IPS DF 4.7 (cell line): Measurements from ENCODE around the gene RFC2.
"Not testable (repeated sequence)": the region's sequence is repeated elsewhere in the genome, so short reads cannot be mapped to it uniquely, and the experiment has no call there.

Source experiments
- DNase-seq: peaks from one replicate; pipeline ENCODE4 v3.0.0-alpha.2; 2013; ENCODE audit warnings: low spot score; ENCODE audit errors: extremely low read depth

Gene RFC2

GRCh38 chr7:74283858-74284447 lies 29.8 kb upstream of the RFC2 start:
- no peak for DNase-seq

GRCh38 chr7:74282748-74283459 lies 28.7 kb upstream of the RFC2 start:
- no peak for DNase-seq

GRCh38 chr7:74280985-74281384 lies 26.8 kb upstream of the RFC2 start:
- no peak for DNase-seq

DNA sequence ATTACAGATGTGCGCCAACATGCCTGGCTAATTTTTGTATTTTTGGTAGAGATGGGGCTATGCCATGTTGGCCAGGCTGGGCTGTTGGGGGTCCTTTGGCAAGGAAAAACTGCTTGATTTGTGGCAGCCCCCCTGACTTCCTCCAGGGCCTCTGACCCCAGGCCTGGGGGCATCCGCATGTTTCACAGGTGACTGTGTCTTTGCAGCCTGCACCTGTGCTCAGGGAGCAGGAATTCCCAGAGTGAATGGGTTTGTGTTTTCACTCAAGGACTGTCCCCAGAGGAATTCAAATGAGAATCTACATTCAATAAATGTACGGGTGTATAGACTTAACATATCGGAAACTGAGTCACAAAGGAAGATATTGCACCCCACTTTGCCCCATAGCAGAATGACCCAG lies 23.4 kb upstream of the RFC2 start:
- DNase-seq: no peak

GRCh38 chr7:74275401-74275881 lies 21.2 kb upstream of the RFC2 start:
- DNase-seq: no peak

DNA sequence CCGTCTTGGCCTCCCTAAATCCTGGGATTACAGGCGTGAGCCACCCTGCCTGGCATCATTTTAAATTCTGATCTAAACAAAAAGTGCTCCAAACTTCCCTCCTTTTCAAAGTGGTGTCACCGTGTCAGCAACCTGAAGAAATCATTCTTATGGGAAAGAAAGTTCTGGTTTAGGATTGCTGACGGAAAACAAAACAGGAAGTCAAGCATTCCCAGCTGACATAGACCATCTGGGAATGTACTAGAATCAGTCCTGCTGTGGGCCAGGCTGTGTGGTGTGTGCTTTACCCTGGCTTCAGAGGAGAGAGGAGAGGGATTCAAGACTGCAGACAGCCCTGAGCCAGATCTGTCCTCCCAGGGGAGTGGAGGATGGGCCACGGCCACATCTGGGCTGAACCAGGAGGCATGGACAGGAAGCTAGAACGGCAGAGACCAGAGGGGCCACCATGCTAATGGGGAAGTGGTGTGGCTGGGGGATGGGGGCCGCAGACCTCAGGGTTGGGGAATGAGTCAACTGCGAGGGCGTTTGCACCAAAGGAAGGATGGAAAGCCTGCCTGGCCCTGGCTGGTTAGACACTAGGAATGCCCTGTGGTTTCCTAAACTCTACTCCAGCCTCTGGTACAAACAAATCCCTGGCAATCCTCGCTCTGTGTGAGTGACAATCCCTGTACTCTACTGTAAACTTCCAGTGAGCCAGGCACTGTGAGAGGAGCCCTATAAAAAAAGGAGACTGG lies 18.3 kb upstream of the RFC2 start:
- no peak for DNase-seq

DNA sequence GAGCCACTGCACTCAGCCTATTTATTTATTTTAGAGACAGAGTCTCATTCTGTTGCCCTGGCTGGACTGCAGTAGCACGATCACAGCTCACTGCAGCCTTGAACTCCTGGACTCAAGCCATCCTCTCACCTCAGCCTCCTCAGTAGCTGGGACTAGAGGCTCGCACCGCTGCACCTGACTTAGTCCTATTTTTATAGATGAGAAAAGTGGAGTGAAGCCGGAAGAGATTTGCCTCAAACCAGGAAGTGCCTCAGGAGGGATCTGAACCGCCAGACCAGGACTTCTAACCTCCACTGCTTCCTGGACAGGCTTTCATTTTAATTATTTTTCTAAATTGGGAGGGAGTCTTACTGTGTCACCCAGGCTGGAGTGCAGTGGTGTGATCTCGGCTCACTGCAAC lies 17.5 kb upstream of the RFC2 start:
- DNase-seq: no peak

GRCh38 chr7:74269757-74270277 lies 15.6 kb upstream of the RFC2 start:
- no peak for DNase-seq

- DNase-seq: no peak
These were observed 13.8 kb upstream of the RFC2 start for GRCh38 chr7:74267756-74268565.

DNA sequence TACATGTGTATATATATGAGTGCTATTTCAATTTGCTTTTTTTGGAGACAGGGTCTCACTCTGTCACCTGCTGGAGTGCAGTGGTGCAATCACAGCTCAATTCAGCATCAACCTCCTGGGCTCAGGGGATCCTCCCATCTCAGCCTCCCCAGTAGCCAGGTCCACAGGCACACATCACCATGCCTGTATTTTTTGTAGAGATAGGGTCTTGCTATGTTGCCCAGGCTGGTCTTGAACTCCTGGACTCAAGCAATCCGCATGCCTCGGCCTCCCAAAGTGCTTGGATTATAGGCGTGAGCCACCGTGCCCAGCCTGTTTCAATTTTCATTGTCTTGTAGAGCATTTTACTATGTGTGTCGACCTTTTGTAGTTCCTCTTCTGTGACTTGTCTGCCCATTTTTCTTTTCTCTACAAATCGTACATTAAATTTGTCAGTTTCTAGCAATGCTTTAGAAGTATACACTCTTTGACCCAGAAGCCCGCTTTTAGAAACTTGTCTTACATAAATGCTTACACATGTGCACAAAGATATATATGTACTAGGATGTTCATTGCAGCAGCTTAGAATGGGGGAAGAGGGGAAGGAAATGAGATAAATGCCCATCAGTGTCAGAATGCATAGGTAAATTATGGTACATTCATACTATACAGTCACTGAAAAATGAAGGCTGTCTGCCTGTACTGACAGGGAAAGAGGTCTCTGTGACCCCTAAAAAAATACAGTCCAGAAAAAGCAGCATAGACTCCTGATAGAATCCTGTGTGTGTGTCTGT lies 12.2 kb upstream of the RFC2 start:
- DNase-seq: no peak

DNA sequence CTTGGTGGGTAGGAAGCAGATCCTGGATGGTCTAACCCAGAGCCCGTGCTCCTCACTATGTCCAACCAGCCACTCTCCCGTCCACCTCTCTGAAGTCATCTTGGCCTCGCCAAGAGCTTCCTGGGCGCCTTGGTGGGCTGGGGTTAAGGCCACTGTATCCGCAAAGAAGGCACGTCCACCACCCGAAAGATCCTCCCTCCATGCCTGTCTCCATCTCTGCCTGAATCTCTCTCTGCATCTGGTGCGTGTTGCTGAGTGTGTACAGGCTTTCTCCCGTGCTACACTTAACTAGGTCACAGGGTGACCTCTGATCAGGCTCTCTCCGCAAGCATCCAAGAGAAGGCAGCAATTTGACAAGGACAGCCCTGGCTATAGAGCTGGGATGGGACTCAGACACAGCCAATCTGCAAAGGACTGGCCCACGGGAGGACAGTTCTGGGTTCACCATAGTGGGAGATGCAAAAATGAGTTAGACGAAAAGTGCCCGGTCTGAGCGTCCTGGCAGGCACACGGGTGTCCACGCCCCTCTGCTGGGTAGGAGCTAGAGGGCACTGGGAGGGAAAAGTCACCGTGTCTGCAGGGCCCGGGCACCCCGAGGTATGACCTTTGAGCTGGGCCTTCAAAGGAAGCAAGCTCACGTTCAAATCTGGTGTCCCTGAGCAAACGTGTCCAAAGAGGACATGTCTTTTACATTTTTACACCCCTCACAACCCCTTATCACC lies 9.4 kb upstream of the RFC2 start:
- DNase-seq: no peak

DNA sequence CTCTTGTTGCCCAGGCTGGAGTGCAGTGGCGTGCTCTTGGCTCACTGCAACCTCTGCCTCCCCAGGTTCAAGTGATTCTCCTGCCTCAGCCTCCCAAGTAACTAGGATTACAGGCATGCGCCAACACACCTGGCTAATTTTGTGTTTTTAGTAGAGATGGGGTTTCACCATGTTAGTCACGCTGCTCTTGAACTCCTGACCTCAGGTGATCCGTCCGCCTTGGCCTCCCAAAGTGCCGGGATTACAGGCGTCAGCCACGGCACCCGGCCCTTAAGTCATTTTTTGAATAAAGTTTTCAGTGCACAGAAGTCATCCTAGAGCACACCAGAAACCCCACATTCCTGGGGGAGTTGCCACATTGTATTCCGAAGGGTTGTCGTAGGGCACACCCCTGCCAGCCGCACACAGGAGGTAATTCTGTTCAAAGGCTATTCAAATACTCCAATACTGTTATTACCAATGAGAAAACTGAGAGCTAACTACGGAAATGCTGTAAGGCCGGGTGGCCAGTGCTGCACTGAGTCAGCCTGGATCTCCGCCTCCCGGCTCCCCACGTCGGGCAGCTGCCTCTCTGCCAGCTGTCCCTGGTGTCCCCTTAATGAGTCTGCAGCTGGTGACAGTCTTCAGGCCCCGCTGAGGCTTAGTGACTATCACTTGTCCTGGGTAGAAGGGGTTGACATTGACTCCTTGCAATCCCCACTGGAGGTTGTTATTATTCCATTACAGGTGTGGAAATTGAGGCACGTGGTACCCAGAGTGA lies 8.6 kb upstream of the RFC2 start:
- DNase-seq: no peak

DNA sequence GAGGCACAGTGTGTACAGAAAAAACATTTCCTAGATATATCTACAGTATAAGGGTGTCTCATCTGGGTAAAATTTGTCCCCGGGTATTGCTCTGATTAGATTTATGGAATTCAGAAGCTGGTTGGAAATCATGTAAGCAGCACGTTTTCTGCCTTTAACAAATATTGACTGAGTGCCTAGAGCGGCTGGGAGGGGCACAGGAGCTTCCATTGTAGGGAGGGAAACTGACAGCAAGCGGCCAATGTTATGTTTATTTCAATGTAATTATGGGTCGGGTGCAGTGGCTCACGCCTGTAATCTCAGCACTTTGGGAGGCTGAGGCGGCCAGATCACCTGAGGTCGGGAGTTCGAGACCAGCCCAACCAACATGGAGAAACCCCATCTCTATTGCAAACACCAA lies 4.4 kb upstream of the RFC2 start:
- DNase-seq: no peak

GRCh38 chr7:74256491-74257408 lies 2.6 kb upstream of the RFC2 start:
- DNase-seq: no peak

DNA sequence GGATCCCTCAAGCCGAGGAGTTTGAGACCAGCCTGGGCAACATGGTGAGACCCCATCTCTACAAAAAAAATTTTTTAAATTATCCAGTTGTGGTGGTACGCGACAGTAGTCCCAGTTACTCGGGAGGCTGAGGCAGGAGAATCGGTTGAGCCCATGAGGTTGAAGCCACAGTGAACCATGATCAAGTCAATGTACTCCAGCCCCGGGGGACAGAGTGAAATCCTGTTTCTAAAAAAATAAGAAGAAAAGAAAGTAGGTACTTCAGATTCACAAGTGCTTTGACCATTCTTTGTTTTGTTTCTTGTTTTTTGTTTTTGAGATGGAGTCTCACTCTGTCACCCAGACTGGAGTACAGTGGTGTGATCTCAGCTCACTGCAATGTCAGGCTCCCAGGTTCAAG lies 1.3 kb upstream of the RFC2 start:
- not testable (repeated sequence) for DNase-seq

GRCh38 chr7:74254858-74255379 lies 720 bp upstream of the RFC2 start:
- DNase-seq: no peak

GRCh38 chr7:74253835-74254128 lies 417 bp downstream of the RFC2 start:
- DNase-seq: no peak

- DNase-seq: no peak
These were observed 868 bp downstream of the RFC2 start for GRCh38 chr7:74253331-74253730.
